Measurements from ENCODE around the gene ABL2.
"Not testable (repeated sequence)": the region's sequence is repeated elsewhere in the genome, so short reads cannot be mapped to it uniquely, and the experiment has no call there.

The ABL2 gene

GRCh38 chr1:179167955-179168354, 61.5 kb downstream of the ABL2 start:
- no peak for DNase-seq

- DNase-seq: no peak
Measured at GRCh38 chr1:179167418-179167777, 62.1 kb downstream of the ABL2 start.

GRCh38 chr1:179166663-179167417, 62.6 kb downstream of the ABL2 start:
- DNase-seq: peak in 1 of 2 experiments; percentile 17

- no peak for DNase-seq
Measured at GRCh38 chr1:179164494-179164893, 65.0 kb downstream of the ABL2 start.

- no peak for DNase-seq
Measured at GRCh38 chr1:179156708-179157107, 72.8 kb downstream of the ABL2 start.

GRCh38 chr1:179156026-179156425, 73.5 kb downstream of the ABL2 start:
- no peak for DNase-seq

GRCh38 chr1:179155615-179156014, 73.9 kb downstream of the ABL2 start:
- no peak for DNase-seq

GRCh38 chr1:179154437-179154836, 75.0 kb downstream of the ABL2 start:
- no peak for DNase-seq

- DNase-seq: no peak
Measured at GRCh38 chr1:179153217-179153616, 76.3 kb downstream of the ABL2 start.

- DNase-seq: no peak
Measured at GRCh38 chr1:179151908-179152682, 77.4 kb downstream of the ABL2 start.

GRCh38 chr1:179146911-179147310, 82.6 kb downstream of the ABL2 start:
- no peak for DNase-seq

- no peak for DNase-seq
Measured at GRCh38 chr1:179146476-179146875, 83.0 kb downstream of the ABL2 start.

GRCh38 chr1:179145521-179145920, 84.0 kb downstream of the ABL2 start:
- DNase-seq: no peak

- DNase-seq: no peak
Measured at GRCh38 chr1:179144626-179145025, 84.9 kb downstream of the ABL2 start.

GRCh38 chr1:179143322-179143721, 86.2 kb downstream of the ABL2 start:
- DNase-seq: no peak

GRCh38 chr1:179142889-179143299, 86.6 kb downstream of the ABL2 start:
- no peak for DNase-seq

GRCh38 chr1:179141592-179142251, 87.8 kb downstream of the ABL2 start:
- DNase-seq: no peak

GRCh38 chr1:179138755-179139154, 90.7 kb downstream of the ABL2 start:
- DNase-seq: not testable (repeated sequence)

GRCh38 chr1:179137617-179138255, 91.7 kb downstream of the ABL2 start:
- DNase-seq: no peak

GRCh38 chr1:179135707-179136106, 93.8 kb downstream of the ABL2 start:
- not testable (repeated sequence) for DNase-seq

GRCh38 chr1:179135168-179135567, 94.3 kb downstream of the ABL2 start:
- DNase-seq: not testable (repeated sequence)

- DNase-seq: no peak
Measured at GRCh38 chr1:179129702-179130473, 99.6 kb downstream of the ABL2 start.

Measured in NCI-H2081 (cell line).